ENCODE measurements around the gene SAP30. TPM values are rescaled to one million over a fixed set of nuclear protein-coding genes. Genes with fewer than 3 reads are reported as not detected.

Gene SAP30
- total and polyA plus RNA-seq, 9 of the 15 experiments (the other 6 are each of a cell fraction or from before 2014, with no cell fraction given): 5.9 to 51.1 (median 32.6) TPM

DNA sequence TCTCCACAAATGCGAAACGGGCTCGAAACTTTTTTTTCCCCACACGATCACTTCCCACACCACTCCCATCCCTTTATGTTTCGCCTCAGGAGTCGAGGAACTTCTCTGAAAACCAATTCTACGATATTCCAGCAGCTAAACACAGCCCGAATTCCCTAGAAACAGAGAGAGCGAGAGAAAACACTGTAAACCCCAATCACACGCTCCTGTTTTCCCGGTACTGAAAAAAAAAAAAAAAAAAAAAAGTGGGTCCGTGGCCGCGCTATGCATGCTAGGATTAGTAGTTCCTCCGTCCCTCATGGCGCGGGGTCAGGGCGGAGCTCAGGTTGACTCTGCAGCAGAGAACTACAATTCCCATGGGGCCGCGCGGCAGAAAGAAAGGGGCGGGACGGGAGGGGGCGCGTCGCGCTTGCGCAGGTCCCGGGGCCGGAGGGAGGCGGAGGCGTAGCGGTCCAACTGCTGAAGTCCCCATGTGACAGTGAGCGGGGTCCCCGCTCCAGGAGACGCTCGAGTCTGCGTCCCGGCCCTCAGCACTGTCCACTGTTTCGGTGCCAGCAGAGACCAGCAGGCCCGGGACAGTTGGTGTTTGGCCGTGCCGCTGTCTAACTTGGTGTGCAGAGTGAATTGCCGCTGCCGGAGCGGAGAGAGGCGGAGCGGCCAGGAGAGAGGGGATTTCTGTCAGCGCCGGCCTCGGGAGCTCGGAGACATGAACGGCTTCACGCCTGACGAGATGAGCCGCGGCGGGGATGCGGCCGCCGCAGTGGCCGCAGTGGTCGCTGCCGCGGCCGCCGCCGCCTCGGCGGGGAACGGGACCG is at the start of gene SAP30 (continued):
- TF ChIP-seq ELF2 (CRISPR knock-in tag; IDR thresholded peaks at IDR 0.05) (no peak), CBFA2T3 (IDR thresholded peaks at IDR 0.05) (no peak), EP400 (IDR thresholded peaks at IDR 0.05) (peak; percentile 45; the same call in 1 of the 2 replicates), MYNN (IDR thresholded peaks at IDR 0.05) (no peak), MYNN (CRISPR knock-in tag; IDR thresholded peaks at IDR 0.05) (no peak), SNIP1 (IDR thresholded peaks at IDR 0.05; ENCODE audit: low read depth) (no peak), MAFG (tag; conservative IDR thresholded peaks at IDR 0.05) (no peak), KAT7 (CRISPR knock-in tag; IDR thresholded peaks at IDR 0.05; ENCODE audit: borderline replicate concordance) (no peak), FIP1L1 (IDR thresholded peaks at IDR 0.05; ENCODE audit: low read depth, low read length, poor library complexity, severe bottlenecking) (no peak), KDM2B (CRISPR knock-in tag; IDR thresholded peaks at IDR 0.05) (0 out of 2 replicates have a peak, but pooled peaks have one; percentile 20), NONO (IDR thresholded peaks at IDR 0.05; ENCODE audit: low read depth in 2 of 2, low read length in 1 of 2) (peak in 1 of 2 experiments; percentile 59; a peak in 1 of 4 replicates), CHD1 (IDR thresholded peaks at IDR 0.05; ENCODE audit: low read length) (no peak), LCOR (CRISPR knock-in tag; IDR thresholded peaks at IDR 0.05) (no peak), ELF1 (tag; IDR thresholded peaks at IDR 0.05) (no peak), MTF1 (CRISPR knock-in tag; IDR thresholded peaks at IDR 0.05; ENCODE audit: borderline replicate concordance) (no peak)
- TF ChIP-seq, protein P1, sequence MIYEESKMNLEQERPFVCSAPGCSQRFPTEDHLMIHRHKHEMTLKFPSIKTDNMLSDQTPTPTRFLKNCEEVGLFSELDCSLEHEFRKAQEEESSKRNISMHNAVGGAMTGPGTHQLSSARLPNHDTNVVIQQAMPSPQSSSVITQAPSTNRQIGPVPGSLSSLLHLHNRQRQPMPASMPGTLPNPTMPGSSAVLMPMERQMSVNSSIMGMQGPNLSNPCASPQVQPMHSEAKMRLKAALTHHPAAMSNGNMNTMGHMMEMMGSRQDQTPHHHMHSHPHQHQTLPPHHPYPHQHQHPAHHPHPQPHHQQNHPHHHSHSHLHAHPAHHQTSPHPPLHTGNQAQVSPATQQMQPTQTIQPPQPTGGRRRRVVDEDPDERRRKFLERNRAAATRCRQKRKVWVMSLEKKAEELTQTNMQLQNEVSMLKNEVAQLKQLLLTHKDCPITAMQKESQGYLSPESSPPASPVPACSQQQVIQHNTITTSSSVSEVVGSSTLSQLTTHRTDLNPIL (CRISPR knock-in tag; IDR thresholded peaks at IDR 0.05): no peak
- TF ChIP-seq, protein P2, sequence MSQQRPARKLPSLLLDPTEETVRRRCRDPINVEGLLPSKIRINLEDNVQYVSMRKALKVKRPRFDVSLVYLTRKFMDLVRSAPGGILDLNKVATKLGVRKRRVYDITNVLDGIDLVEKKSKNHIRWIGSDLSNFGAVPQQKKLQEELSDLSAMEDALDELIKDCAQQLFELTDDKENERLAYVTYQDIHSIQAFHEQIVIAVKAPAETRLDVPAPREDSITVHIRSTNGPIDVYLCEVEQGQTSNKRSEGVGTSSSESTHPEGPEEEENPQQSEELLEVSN (IDR thresholded peaks at IDR 0.05; ENCODE audit: borderline replicate concordance in 1 of 2, extremely low read depth in 1 of 2, insufficient read depth in 1 of 2, insufficient read length in 1 of 2, low read depth in 1 of 2, low read length in 1 of 2, poor library complexity in 1 of 2, severe bottlenecking in 1 of 2): peak; percentile 63 to 68
- TF ChIP-seq, protein P3, sequence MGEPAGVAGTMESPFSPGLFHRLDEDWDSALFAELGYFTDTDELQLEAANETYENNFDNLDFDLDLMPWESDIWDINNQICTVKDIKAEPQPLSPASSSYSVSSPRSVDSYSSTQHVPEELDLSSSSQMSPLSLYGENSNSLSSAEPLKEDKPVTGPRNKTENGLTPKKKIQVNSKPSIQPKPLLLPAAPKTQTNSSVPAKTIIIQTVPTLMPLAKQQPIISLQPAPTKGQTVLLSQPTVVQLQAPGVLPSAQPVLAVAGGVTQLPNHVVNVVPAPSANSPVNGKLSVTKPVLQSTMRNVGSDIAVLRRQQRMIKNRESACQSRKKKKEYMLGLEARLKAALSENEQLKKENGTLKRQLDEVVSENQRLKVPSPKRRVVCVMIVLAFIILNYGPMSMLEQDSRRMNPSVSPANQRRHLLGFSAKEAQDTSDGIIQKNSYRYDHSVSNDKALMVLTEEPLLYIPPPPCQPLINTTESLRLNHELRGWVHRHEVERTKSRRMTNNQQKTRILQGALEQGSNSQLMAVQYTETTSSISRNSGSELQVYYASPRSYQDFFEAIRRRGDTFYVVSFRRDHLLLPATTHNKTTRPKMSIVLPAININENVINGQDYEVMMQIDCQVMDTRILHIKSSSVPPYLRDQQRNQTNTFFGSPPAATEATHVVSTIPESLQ (CRISPR knock-in tag; IDR thresholded peaks at IDR 0.05): no peak
- TF ChIP-seq, protein P4, sequence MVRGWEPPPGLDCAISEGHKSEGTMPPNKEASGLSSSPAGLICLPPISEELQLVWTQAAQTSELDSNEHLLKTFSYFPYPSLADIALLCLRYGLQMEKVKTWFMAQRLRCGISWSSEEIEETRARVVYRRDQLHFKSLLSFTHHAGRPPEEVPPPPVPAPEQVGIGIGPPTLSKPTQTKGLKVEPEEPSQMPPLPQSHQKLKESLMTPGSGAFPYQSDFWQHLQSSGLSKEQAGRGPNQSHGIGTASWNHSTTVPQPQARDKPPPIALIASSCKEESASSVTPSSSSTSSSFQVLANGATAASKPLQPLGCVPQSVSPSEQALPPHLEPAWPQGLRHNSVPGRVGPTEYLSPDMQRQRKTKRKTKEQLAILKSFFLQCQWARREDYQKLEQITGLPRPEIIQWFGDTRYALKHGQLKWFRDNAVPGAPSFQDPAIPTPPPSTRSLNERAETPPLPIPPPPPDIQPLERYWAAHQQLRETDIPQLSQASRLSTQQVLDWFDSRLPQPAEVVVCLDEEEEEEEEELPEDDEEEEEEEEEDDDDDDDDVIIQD (CRISPR knock-in tag; IDR thresholded peaks at IDR 0.05): no peak
